Measurements from ENCODE around the gene SYT12. TPM values are rescaled to one million over a fixed set of nuclear protein-coding genes. Genes with fewer than 3 reads are reported as not detected.

The SYT12 gene, protein sequence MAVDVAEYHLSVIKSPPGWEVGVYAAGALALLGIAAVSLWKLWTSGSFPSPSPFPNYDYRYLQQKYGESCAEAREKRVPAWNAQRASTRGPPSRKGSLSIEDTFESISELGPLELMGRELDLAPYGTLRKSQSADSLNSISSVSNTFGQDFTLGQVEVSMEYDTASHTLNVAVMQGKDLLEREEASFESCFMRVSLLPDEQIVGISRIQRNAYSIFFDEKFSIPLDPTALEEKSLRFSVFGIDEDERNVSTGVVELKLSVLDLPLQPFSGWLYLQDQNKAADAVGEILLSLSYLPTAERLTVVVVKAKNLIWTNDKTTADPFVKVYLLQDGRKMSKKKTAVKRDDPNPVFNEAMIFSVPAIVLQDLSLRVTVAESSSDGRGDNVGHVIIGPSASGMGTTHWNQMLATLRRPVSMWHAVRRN
- 0.37 TPM for total RNA-seq (ENCODE audit: unreplicated experiment)
- long read RNA-seq, result 0 reads

DNA sequence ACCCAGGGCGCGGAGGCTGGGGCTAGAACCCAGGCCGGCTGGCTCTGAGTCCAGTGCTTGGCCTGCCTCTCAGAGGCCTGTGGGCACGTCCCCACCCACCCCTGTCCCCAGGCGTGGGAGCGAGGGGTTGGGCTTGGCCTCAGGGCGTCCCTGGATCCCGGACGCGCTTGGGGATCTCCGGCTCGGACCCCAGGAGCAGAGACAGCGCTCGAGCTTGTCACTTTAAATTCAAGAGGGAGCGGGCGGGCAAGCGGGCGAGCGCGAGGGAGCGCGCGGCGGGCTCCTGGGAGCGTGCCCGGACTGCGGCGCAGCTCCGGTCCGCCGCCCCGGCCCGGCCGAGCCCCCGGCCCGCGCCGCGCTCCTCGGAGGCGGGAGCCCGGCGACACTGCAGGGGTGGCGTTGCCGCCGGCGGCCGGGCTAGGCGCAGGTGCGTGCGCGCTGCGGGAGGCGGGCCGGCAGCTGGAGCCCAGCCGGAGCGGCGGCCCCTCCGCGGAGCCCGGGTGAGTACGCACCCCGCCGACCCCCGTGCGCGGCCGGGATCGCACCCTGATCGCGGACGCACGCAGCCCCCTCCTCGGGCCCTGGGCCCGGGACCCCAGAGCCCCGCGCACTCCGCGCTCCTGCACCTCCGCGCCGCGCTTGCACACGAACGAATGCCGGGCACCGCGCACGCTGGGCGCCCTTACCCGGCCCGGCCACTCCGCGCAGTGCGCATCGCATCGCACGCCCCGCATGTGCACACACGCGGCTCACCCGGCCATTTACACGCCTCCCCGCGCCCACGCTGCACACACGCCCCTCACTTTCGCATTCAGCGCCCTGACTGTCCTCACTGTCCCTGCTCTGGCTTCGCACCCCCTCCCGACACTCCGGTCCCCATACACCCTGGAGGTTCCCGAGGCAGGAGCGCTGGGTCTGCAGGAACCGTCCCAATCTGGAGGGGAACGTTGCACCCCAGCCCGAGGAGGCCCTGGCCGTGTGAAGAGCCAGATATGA is at the start of gene SYT12:
Gene SYT12 (plus strand): TSS at position 174 of the 996 bp plus-strand sequence. CDS start 7,011 bp downstream, outside the sequence.
- Mint-ChIP-seq H3K27me3 (ENCODE audit: unreplicated experiment) (peaks cover 15% of the 10 kb centered on the region), H3K9me3 (ENCODE audit: unreplicated experiment) (peaks cover 9% of the 10 kb centered on the region), H3K36me3 (ENCODE audit: unreplicated experiment) (no peaks in the 10 kb centered on the region), H3K27ac (ENCODE audit: unreplicated experiment) (no peak within 1 kb of the TSS), H3K4me3 (ENCODE audit: unreplicated experiment) (peak within 1 kb of the TSS; percentile 88), H3K4me1 (ENCODE audit: low read depth, unreplicated experiment) (peaks cover 2% of the 10 kb centered on the region)
- DNase-seq, result peak; percentile 42
- TF ChIP-seq, protein P1, sequence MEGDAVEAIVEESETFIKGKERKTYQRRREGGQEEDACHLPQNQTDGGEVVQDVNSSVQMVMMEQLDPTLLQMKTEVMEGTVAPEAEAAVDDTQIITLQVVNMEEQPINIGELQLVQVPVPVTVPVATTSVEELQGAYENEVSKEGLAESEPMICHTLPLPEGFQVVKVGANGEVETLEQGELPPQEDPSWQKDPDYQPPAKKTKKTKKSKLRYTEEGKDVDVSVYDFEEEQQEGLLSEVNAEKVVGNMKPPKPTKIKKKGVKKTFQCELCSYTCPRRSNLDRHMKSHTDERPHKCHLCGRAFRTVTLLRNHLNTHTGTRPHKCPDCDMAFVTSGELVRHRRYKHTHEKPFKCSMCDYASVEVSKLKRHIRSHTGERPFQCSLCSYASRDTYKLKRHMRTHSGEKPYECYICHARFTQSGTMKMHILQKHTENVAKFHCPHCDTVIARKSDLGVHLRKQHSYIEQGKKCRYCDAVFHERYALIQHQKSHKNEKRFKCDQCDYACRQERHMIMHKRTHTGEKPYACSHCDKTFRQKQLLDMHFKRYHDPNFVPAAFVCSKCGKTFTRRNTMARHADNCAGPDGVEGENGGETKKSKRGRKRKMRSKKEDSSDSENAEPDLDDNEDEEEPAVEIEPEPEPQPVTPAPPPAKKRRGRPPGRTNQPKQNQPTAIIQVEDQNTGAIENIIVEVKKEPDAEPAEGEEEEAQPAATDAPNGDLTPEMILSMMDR (IDR thresholded peaks at IDR 0.05; ENCODE audit: partially characterized antibody, unreplicated experiment), result no peak

DNA sequence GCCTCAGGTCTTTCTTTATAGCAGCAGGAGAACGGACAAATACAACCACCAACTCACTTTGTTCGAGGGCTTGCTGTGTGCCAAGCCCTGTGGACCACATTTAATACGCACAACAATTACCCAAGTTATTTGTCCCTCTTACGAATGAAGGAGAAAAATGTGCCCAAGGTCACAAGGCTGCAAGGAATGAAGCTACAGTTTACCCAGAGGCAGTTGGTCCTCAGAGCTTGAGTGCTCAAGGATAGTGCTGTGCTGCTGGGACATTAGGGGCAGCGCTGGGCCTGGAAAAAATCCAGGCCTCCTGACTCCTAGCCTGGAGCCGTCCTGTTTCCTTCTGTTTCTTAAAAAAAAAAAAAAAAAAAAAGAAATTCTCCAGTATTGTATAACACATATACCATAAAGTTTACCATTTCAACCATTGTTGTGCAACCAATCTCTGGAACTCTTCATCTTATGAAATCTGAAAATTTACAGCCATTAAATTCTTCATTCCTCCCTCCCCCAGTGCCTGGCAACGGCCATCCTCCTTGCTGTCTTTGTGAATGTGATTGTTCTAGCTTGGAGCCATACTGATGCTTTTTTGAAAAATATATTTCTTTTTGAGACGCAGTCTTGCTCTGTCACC is 48.9 kb upstream of the SYT12 start:
- H3K4me3 Mint-ChIP-seq (ENCODE audit: unreplicated experiment), result no peak overlapping the region
- peaks cover 8% of the 10 kb centered on the region for H3K27me3 Mint-ChIP-seq (ENCODE audit: unreplicated experiment)
- DNase-seq, result no peak
- peaks cover 5% of the 10 kb centered on the region for H3K36me3 Mint-ChIP-seq (ENCODE audit: unreplicated experiment)
- no peak overlapping the region for H3K27ac Mint-ChIP-seq (ENCODE audit: unreplicated experiment)
- H3K4me1 Mint-ChIP-seq (ENCODE audit: low read depth, unreplicated experiment), result peaks cover 6% of the 10 kb centered on the region
- TF ChIP-seq, protein P1 (IDR thresholded peaks at IDR 0.05; ENCODE audit: partially characterized antibody, unreplicated experiment), result no peak
- H3K9me3 Mint-ChIP-seq (ENCODE audit: unreplicated experiment), result peaks cover 2% of the 10 kb centered on the region

DNA sequence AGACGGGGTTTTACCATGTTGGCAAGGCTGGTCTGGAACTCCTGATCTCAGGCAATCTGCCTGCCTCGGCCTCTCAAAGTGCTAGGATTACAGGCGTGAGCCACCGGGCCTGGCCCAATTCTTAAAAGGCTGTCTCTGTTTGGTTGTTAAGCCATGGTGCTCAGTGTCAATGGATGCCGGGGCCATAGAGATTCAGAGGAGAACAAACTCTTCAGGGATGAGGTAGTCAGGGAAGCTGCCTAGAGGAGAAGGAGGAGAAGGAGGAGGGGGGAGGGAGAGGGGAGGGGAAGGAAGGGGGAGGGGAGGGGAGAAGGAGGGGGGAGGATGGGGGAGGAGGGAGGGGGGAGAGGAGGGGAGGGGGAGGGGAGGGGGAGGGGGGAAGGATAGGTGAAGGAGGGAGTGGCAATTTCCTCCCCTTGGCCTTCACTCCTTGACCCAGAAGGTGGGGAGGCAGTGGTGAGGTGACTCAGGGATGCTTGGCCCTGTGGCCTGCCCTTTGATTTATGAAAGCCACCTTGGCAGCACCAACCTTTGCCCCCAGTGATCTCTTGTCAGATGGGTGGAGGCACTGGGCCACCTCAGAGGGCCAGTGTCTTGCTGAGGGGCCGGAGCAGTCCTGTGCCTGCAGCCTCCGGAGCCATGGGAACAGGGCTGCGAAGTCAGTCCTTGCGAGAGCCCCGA is 48.1 kb upstream of the SYT12 start, which contains the start of gene C11orf86:
Gene C11orf86 (plus strand): TSS at position 581 of the 681 bp plus-strand sequence. CDS start 59 bp downstream, at position 640.
- no peak within 1 kb of the TSS for H3K4me3 Mint-ChIP-seq (ENCODE audit: unreplicated experiment)
- H3K36me3 Mint-ChIP-seq (ENCODE audit: unreplicated experiment), result peaks cover 5% of the 10 kb centered on the region
- H3K27me3 Mint-ChIP-seq (ENCODE audit: unreplicated experiment), result peaks cover 4% of the 10 kb centered on the region
- H3K27ac Mint-ChIP-seq (ENCODE audit: unreplicated experiment), result no peak within 1 kb of the TSS
- no peak for DNase-seq
- peaks cover 2% of the 10 kb centered on the region for H3K9me3 Mint-ChIP-seq (ENCODE audit: unreplicated experiment)
- peaks cover 6% of the 10 kb centered on the region for H3K4me1 Mint-ChIP-seq (ENCODE audit: low read depth, unreplicated experiment)
- TF ChIP-seq, protein P1 (IDR thresholded peaks at IDR 0.05; ENCODE audit: partially characterized antibody, unreplicated experiment), result no peak

DNA sequence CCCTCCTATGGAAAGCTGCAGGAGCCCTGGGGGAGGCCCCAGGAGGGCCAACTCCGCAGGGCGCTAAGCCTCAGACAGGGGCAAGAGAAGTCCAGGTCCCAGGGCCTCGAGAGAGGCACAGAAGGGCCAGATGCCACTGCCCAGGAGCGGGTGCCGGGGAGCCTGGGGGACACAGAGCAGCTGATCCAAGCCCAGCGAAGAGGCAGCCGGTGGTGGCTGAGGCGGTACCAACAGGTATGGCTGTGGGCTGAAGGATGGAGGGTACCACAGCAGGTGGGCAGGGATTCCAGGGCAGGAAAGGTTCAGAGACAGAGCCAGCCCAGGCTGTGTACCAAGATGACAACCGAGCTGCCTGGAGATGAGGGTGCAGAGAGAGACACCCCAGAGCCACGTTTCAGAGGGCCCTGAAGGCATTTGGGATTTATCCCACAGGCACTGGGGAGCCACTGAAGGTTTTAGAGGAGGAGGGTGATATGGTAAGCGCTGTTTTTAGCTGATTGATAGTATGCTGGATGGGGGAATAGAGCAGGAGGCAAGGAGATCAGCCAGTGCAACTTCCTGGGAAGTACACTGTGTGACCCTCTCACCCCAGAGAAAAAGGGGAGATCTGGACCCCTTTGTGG is 47.4 kb upstream of the SYT12 start:
- H3K36me3 Mint-ChIP-seq (ENCODE audit: unreplicated experiment), result peaks cover 5% of the 10 kb centered on the region
- peaks cover 2% of the 10 kb centered on the region for H3K9me3 Mint-ChIP-seq (ENCODE audit: unreplicated experiment)
- no peak overlapping the region for H3K27ac Mint-ChIP-seq (ENCODE audit: unreplicated experiment)
- DNase-seq, result no peak
- H3K27me3 Mint-ChIP-seq (ENCODE audit: unreplicated experiment), result peaks cover 4% of the 10 kb centered on the region
- TF ChIP-seq, protein P1 (IDR thresholded peaks at IDR 0.05; ENCODE audit: partially characterized antibody, unreplicated experiment), result no peak
- no peak overlapping the region for H3K4me3 Mint-ChIP-seq (ENCODE audit: unreplicated experiment)
- peaks cover 6% of the 10 kb centered on the region for H3K4me1 Mint-ChIP-seq (ENCODE audit: low read depth, unreplicated experiment)

Measured in glutamatergic neuron (in vitro differentiated cells).